Left hindlimb (tissue), 1 donor: ENCODE results near the gene MIF4GD.

Experiments
- DNase-seq: peaks from one replicate; pipeline ENCODE4 v3.0.0-alpha.2; 2018

MIF4GD gene

DNA sequence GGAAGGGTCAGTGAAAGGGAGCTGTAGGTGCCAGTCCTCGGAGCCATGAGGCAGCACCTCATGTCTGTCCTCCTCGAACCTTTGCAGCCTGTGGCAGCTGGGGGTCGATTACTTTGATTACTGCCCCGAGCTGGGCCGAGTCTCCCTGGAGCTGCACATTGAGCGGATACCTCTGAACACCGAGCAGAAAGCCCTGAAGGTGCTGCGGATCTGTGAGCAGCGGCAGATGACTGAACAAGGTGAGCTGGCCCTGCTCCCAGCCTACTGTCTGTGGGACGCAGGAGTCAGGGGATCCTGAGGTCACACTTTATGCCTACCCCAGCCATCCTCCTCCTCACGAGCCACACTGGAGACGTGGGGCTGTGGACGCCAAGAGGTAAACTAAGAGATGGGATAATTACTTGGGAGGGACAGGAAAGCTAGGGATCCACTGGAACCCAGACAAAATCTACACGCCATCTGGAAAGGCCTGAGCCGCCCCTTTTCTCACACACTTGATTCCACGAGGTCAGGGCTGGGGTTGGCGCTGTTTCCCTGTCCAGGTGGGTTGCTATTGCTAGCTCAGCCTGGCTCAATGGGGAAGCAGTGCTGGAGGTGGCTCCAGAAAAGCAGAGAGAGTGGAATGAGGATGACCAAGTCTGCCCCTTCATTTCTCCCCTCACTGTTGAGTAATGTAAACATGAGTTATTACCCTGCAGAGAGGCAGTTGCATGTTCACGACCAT is 39.1 kb downstream of the MIF4GD start:
- no peak for DNase-seq

GRCh38 chr17:75231071-75231470 is 40.0 kb downstream of the MIF4GD start:
- DNase-seq = no peak

- no peak for DNase-seq
Measured at GRCh38 chr17:75228847-75229246, 42.2 kb downstream of the MIF4GD start.

GRCh38 chr17:75228305-75228704 is 42.7 kb downstream of the MIF4GD start:
- no peak for DNase-seq

GRCh38 chr17:75227729-75228128 is 43.3 kb downstream of the MIF4GD start:
- no peak for DNase-seq

- DNase-seq = no peak
Measured at GRCh38 chr17:75225016-75225415, 46.0 kb downstream of the MIF4GD start.

DNA sequence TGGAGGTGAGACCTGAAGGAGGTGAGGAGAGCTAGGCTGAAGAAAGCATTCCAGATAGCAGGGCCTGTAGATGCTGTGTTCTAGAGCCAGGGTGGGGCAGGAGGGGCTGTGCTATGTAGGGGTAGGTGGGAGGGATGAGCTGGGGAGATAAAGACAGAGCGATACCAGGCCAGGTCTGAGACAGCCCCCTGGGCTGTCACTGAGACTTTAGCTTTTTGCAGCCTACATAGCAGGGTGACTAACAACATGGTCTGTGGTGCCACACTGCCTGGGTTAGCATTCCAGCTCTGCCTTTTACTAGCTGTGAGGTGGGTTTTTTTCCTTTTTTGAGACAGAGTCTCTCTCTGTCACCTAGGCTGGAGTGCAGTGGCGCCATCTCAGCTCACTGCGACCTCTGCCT is 51.2 kb downstream of the MIF4GD start:
- DNase-seq = no peak

DNA sequence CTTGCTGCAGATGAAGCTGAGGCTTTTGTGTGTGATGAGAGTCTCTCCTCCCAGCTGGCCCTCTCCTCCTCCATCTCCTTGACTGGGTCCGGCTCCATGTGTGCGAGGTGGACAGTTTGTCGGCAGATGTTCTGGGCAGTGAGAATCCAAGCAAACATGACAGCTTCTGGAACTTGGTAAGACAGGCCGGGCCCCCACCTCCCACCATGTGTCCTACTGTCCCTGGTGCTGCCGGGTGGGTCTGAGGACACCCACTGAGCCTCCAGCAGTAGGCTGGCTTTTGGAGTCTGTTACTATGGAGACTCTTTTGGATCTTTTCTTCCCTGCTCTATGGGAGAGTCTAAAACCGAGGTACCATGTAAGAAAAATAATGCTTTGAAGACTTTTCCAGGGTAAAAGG is 52.9 kb downstream of the MIF4GD start:
- DNase-seq = no peak
